IPS-NIHi7 (cell line): ENCODE measurements around the gene MALRD1.
A peak's percentile ranks its signal among the peaks of the same experiment; 100 is the strongest.

ENCODE experiments used
- DNase-seq: peaks from one replicate; pipeline ENCODE4 v3.0.0; 2012; ENCODE audit warnings: mixed read lengths; ENCODE audit errors: extremely low spot score

Gene MALRD1

DNA sequence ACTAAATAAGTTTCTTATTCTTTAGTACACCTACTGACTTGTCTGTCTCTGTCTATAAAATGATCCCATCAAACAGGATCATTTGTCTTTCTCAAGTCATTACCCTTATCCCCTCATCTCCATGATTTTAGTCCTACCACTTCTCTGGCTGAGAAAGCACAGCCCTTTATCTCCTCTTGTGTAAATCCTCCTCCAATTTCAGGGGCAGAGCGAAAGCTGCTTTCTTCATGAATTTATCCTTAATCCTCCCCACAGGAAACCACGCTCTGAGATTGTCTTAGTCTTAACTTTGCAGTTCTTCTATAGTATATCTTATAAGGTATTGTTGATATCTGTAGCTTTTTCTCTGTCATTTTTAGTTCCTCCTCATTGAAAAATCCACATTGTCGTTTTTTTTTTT lies 528.0 kb downstream of the MALRD1 start:
- no peak for DNase-seq

DNA sequence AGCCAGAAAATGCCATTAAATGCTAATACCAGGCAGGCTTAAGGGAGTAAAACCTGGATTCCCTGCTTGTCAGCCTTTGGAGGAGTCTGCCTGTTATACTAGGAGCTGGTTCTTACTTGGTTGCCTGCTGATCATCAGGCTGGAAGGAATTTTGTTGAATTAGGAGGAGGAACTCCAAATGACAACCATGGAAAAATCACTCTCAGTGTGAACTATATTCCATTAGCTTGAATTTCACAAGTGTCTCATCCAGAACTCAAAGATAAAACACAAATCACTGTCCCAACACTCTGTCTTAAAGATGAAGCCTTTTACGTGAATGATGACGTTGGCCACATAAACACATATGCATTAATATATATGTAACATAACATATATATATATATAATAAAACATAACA lies 528.8 kb downstream of the MALRD1 start:
- no peak for DNase-seq

DNA sequence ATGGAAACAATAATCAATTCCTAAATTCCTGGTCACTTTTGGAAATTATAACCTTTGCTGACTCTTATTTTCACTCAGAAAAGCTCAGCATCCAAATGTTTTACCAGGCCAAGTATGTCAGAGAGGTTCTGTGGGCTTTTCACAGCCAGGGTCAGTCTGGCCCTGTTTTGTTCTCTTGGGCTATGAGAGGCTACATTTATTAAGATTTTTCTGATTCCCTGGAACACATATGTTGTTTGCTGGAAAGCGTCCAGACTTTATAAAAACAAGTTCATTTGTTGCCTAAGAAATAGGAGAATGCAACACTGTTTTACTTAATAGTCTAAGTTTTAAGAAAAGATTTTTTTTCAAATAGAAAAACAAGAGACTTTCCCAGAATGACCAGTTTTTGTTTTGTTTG lies 529.2 kb downstream of the MALRD1 start:
- DNase-seq, result no peak

DNA sequence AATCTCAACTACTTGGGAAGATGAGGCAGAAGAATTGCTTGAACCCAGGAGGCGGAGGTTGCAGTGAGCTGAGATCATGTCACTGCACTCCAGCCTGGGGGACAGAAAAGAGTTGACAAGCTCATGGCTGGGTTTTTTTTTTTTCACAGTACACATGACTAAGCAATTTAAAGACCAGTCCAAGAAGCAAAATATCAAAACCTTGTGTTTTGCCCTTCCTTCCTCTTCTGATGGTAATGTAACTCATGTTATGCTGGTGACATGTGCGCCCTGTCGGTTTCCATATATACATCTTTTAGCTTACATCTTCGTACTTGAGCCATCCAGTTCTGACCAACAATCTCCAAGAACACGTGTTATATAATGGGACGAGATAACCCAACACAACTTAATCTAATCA lies 530.0 kb downstream of the MALRD1 start:
- DNase-seq, result no peak

DNA sequence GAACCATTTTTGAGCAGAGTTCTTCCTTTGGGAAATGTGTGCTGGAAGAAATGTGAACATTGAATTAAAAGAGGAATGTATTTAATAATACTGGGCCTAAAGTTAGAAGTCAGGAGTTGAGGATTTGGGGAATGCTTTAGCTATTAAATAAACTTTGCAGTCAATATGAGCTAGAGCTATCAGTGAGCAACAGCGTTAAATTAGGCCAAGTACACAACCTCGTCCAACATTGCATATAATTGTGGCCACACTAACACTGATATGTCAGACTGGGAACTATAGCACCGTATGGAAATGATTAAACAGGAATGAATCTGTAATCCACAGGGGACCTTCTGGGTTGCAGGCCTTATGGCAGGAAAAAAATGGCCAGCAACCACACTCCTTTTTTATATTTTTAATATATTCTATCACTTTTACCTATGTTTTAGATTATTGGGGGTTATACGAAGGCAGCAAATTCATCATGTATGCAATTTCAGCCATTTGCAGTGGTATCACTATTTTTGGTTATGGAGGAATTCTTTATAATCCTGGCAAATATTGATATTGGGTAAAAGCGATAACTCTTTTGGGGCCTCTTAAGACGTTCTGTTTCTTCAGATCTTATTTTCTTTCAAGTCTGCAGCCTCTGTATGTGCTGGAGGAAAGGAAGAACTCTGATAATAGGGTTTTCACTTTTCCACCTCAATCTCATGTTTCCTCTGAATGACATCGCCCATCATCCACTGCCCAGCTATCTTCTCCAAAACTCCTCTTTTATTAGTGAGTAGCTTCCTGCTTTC lies 531.4 kb downstream of the MALRD1 start:
- DNase-seq, result no peak

GRCh38 chr10:19580691-19581090 lies 532.1 kb downstream of the MALRD1 start:
- DNase-seq, result no peak

GRCh38 chr10:19588608-19589007 lies 540.0 kb downstream of the MALRD1 start:
- no peak for DNase-seq

- DNase-seq, result no peak
Observed at GRCh38 chr10:19592276-19592675, 543.7 kb downstream of the MALRD1 start.

DNA sequence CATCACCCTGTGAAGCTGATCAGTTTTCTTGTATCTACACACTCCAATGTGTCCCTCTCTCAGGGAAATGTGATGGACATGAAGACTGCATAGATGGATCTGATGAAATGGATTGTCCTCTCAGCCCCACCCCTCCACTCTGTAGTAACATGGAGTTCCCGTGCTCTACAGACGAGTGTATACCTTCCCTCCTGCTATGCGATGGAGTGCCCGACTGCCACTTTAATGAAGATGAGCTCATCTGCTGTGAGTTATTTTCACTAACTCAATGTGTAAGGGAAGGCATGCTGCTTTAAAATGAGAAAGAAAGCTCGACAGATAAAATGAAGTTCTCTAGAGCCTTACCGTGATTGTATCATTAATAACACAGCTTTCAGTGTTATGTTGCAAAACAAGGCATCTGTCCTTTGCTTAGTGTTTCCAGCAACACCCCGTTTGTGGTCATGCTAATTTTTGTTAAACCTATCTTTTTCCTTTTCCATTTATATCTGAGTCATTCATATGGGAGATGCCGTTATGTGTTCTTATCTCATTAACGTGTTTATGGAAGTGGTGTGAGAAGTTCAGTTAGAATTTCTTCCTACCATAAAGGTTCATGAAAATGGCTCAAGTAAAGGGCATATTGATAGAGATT lies 546.7 kb downstream of the MALRD1 start:
- DNase-seq, result no peak

DNA sequence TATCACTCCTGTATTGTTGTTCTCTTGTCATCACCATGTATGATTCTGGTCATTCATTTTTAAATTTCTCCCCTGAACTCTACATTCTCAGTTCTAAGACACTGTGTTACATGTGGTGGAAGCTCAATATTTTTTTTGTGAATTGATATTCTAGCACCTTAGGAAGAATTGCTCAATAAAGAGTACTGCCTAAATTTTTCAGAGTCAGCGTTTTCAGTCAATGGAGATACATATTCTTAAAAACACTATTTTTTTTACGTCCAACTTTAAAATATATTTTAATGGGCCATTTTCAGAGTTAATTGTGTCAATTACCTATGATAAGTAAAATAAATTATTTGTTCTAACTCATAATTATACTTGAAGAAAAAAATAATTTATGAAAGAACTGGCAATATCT lies 557.2 kb downstream of the MALRD1 start:
- DNase-seq, result no peak

- no peak for DNase-seq
Observed at GRCh38 chr10:19606968-19607367, 558.4 kb downstream of the MALRD1 start.

- no peak for DNase-seq
Observed at GRCh38 chr10:19611775-19612174, 563.2 kb downstream of the MALRD1 start.

GRCh38 chr10:19616966-19617365 lies 568.4 kb downstream of the MALRD1 start:
- DNase-seq, result no peak

GRCh38 chr10:19620811-19621210 lies 572.2 kb downstream of the MALRD1 start:
- no peak for DNase-seq

DNA sequence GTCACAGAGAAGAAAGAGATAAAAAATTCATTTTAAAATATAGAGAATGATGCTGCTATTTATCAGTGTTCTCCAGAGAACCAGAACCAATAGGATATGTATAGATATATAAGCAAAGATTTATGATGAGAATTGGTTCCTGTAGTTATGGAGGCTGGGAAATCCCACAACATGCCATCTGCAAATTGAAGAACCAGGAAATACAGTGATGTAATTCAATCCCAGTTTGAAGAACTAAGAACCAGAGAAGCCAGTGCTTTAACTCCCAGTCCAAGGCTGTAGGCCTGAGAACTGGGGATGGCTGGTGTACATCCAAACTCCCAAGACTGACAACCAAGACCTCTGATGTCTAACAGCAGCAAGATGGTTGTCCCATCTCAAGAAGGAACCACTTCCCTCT lies 574.7 kb downstream of the MALRD1 start:
- no peak for DNase-seq

DNA sequence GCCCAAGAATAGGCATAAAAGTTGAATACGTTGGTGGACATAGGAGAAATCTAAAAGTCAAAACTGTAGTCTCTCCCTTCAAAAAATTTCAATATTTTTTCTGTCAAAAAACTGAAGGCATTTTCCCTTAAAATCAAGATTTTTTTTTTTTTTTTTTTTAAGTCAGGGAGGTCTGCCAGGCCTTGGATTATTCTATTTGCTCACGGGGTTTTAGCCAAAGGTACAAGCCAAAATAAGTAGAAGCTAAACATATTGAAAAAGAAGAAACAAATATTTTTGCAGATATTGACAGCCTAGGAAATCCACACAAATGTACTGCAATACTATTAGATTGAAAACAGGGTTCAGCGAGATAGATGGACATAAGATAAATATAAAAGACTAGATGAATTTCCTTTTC lies 577.6 kb downstream of the MALRD1 start:
- DNase-seq, result no peak

DNA sequence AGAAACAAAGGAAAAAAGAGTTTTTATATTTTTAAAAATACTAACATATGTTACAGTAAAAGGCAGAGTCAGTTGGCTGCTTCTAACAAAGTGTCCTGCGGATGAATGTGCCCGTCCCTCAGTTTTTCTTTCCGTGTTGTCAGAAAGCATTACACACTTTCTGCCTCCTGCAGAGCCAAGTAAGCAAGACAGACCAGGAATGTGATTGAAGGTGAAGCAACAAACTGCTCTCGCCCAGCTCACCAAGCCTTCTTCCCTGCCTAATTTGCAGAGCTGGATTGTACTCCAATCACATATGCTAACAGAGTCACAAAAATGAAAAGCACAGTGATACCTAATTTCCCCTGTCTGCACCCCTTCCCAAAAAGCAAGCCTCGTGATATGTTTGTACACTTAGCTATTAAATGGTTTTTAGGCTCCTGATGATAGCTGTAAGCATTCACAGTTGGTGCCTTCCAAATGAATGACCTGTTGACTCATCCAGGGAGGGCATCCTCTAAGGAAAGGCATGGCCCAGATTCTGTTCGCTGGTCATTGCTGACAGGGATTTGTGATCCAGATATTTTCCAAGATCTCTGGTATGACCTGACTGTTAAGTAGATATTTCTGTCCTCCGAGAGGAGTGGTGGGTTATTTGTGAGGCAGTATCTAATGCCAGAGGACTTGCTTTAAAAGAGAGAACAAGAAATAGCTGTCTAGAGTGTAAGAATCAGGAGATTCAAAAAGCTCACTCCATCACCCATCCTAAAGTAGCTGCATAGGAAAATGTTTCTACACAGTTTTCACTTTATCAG lies 580.4 kb downstream of the MALRD1 start:
- peak; percentile 26 for DNase-seq

DNA sequence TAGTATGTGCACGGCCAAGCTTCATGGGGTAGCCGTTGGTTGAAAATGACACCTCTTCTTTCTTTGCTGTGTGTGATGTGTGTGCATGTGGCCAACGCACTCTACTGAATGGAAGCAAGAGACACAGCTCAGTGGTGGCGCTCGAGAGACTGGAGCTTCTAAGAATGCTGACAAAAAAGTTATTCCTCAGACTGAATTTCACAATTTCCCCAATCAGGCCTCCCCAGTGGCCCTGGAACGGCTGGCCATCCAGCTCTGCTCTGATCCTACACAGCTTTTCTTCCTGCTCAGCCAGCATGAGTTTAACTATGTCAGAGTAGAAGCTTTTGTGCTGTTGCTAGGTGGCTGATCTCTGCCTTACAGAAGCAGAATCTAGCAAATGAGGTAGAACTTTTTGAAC lies 581.0 kb downstream of the MALRD1 start:
- peak; percentile 16 for DNase-seq

DNA sequence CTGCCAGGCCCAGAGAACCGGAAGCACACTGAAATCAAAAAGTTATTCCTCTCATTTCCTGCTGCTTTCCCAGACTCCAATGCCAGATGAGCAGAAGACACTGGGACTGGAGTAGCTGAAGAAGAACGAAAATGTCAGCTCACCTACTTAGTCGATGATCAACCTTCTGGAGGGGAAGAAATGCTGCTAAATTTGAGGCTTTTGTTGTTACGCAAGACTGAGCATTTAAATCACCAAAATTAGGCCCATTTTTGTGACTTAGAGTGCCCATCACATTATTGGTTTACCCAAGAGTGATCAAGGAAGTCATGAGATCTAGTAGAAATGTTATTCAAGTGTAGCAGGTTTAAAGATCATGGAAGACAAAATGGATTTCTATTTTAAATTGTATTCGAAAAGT lies 585.6 kb downstream of the MALRD1 start:
- no peak for DNase-seq

GRCh38 chr10:19638182-19638895 lies 589.7 kb downstream of the MALRD1 start:
- no peak for DNase-seq

GRCh38 chr10:19638896-19639233 lies 590.3 kb downstream of the MALRD1 start:
- no peak for DNase-seq

DNA sequence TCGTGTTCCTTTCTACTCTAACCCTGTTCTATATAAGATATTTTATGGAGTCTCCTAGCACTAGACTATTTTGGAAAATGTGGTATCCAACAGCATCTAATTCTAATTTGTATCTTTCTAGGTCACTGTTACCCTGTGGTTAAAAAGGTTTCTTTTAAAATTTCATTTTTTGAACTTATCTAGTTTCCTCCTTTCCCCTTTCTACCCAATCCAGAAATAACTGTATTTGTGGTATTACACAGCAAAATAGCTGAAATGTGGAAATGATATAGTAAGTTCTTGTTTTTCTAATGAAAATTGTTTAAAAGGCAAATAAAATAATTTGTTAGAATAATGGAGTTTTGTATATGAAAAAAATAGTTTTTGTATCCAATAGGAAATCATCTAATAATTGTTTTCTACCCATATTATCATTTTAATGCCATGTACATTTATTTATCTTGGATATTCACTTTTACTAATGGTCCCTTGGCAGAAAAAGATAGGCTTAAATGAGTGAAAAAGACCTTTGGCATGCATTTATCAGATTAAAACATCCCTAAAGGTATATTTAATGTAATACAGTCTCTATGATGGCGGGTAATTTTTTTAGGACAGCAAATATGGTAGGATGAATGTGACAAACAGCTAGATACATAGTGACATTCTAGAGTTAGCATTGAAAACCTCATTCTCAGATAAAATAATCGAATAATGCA lies 592.1 kb downstream of the MALRD1 start:
- DNase-seq, result no peak
